ENCODE data around the gene PARP2. TPM values are rescaled to one million over a fixed set of nuclear protein-coding genes. Genes with fewer than 3 reads are reported as not detected.
"Not testable (repeated sequence)": the region's sequence is repeated elsewhere in the genome, so short reads cannot be mapped to it uniquely, and the experiment has no call there.

The PARP2 gene
- polyA plus RNA-seq (ENCODE audit: insufficient read length in 3 of 3) = 10 to 100 TPM; 47.2 to 63.9 (median 47.3) TPM

- DNase-seq (ENCODE audit: low read depth in 3 of 3, low spot score in 2 of 3) = peak; percentile 100
Measured at GRCh38 chr14:20343092-20343861, at the start of gene PARP2. PARP2 (plus strand) TSS chr14:20343635; CDS start chr14:20343642, 7 bp downstream.

GRCh38 chr14:20294636-20295035 is 48.8 kb upstream of the PARP2 start:
- no peak for DNase-seq (ENCODE audit: low read depth in 3 of 3, low spot score in 2 of 3)

- no peak for DNase-seq (ENCODE audit: low read depth in 3 of 3, low spot score in 2 of 3)
Measured at GRCh38 chr14:20295067-20295466, 48.4 kb upstream of the PARP2 start.

- no peak for DNase-seq (ENCODE audit: low read depth in 3 of 3, low spot score in 2 of 3)
Measured at GRCh38 chr14:20302042-20302755, 41.2 kb upstream of the PARP2 start.

- peak; percentile 81 to 86 (median 86) for DNase-seq (ENCODE audit: low read depth in 3 of 3, low spot score in 2 of 3)
Measured at GRCh38 chr14:20305265-20306078, 38.0 kb upstream of the PARP2 start, which contains the start of gene TTC5. TTC5 (minus strand) TSS chr14:20305951; CDS start chr14:20305937, 14 bp downstream.

GRCh38 chr14:20306079-20306423 is 37.4 kb upstream of the PARP2 start:
- no peak for DNase-seq (ENCODE audit: low read depth in 3 of 3, low spot score in 2 of 3)

GRCh38 chr14:20314026-20314425 is 29.4 kb upstream of the PARP2 start:
- no peak for DNase-seq (ENCODE audit: low read depth in 3 of 3, low spot score in 2 of 3)

- DNase-seq (ENCODE audit: low read depth in 3 of 3, low spot score in 2 of 3) = no peak
Measured at GRCh38 chr14:20317720-20318119, 25.7 kb upstream of the PARP2 start.

GRCh38 chr14:20327005-20327869 is 16.2 kb upstream of the PARP2 start:
- peak in 2 of 3 donors; percentile 45 to 53 for DNase-seq (ENCODE audit: low read depth in 3 of 3, low spot score in 2 of 3)

GRCh38 chr14:20328705-20329104 is 14.7 kb upstream of the PARP2 start:
- DNase-seq (ENCODE audit: low read depth in 3 of 3, low spot score in 2 of 3) = no peak

GRCh38 chr14:20329355-20329754 is 14.1 kb upstream of the PARP2 start:
- no peak for DNase-seq (ENCODE audit: low read depth in 3 of 3, low spot score in 2 of 3)

GRCh38 chr14:20331053-20331613 is 12.3 kb upstream of the PARP2 start:
- no peak for DNase-seq (ENCODE audit: low read depth in 3 of 3, low spot score in 2 of 3)

- peak in 1 of 3 donors; percentile 46 for DNase-seq (ENCODE audit: low read depth in 3 of 3, low spot score in 2 of 3)
Measured at GRCh38 chr14:20332431-20332787, 11.0 kb upstream of the PARP2 start.

GRCh38 chr14:20332788-20333493 is 10.5 kb upstream of the PARP2 start, which contains the start of gene CCNB1IP1:
CCNB1IP1 (minus strand) TSS chr14:20333279; CDS start chr14:20316523, 16,756 bp downstream.
- peak; percentile 76 to 81 (median 80) for DNase-seq (ENCODE audit: low read depth in 3 of 3, low spot score in 2 of 3)

GRCh38 chr14:20333494-20333841 is 10.0 kb upstream of the PARP2 start:
- DNase-seq (ENCODE audit: low read depth in 3 of 3, low spot score in 2 of 3) = peak in 1 of 3 donors; percentile 21

GRCh38 chr14:20334017-20334416 is 9.4 kb upstream of the PARP2 start:
- no peak for DNase-seq (ENCODE audit: low read depth in 3 of 3, low spot score in 2 of 3)

GRCh38 chr14:20341032-20341431 is 2.4 kb upstream of the PARP2 start:
- DNase-seq (ENCODE audit: low read depth in 3 of 3, low spot score in 2 of 3) = not testable (repeated sequence)

- no peak for DNase-seq (ENCODE audit: low read depth in 3 of 3, low spot score in 2 of 3)
Measured at GRCh38 chr14:20341646-20342045, 1.8 kb upstream of the PARP2 start.

GRCh38 chr14:20343862-20344220 is 406 bp downstream of the PARP2 start:
- no peak for DNase-seq (ENCODE audit: low read depth in 3 of 3, low spot score in 2 of 3)
